HG03280 (cell line): Measurements from ENCODE around the gene DEFB128.

Experiments
- ATAC-seq: cut with Tn5 transposase; IDR thresholded peaks from one replicate; pipeline ENCODE4 v1.9.1; 2021; ENCODE audit warnings: mild to moderate bottlenecking, moderate library complexity; ENCODE audit not compliant: unreplicated experiment

DEFB128 gene

GRCh38 chr20:157154-157553 lies 32.4 kb downstream of the DEFB128 start, which contains the start of gene DEFB127:
TSS of gene DEFB127 (plus strand) at chr20:157454. CDS start at chr20:157545, 91 bp downstream.
- no peak for ATAC-seq

GRCh38 chr20:152131-152530 lies 37.4 kb downstream of the DEFB128 start:
- no peak for ATAC-seq

DNA sequence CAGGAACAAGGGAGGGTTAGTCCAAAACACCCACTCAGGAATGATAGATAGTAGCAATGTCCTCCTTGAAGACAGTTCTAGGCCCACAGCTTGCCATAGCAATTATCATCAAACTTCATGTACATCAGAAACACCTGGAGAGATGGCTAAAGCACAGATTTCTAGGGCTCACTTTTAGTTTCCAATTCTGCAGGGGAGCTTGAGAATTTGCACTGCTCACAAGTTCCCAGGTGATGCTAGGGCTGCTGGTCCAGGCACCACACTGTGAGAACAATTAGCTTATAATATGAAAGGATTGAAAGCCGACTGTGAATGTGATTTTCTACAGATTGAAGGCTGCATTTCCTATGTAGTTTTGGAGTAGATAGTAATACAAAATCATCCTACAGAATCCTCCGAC lies 43.6 kb downstream of the DEFB128 start:
- ATAC-seq = no peak

GRCh38 chr20:142290-142689 lies 47.2 kb downstream of the DEFB128 start, which contains the start of gene DEFB126:
TSS of gene DEFB126 (plus strand) at chr20:142590. CDS start at chr20:142629, 39 bp downstream.
- no peak for ATAC-seq
